Kidney (tissue), 14 donors: ENCODE results near the gene ANXA11. TPM values are rescaled to one million over a fixed set of nuclear protein-coding genes. Genes with fewer than 3 reads are reported as not detected.
A peak's percentile ranks its signal among the peaks of the same experiment; 100 is the strongest.

ENCODE experiments used
- DNase-seq, 5 donors: peaks; one replicate each; pipeline ENCODE4 v3.0.0-alpha.2; 2013 to 2020
- FAIRE-seq: peaks from 2 replicates; lab custom pipeline; 2012; peaks lifted over from hg19 to GRCh38; lab: Jason Lieb, UNC
- H3K27ac ChIP-seq, 2 donors: one replicate each; pipeline ENCODE4 v1.7.0; 2013; ENCODE audit warnings: low read depth in 2 of 2, low read length in 2 of 2, inconsistent platforms in 1 of 2
- H3K27me3 ChIP-seq: one replicate; pipeline ENCODE4 v1.7.1; 2013; ENCODE audit warnings: low read length, inconsistent platforms; ENCODE audit not compliant: control insufficient read depth, insufficient read depth
- H3K36me3 ChIP-seq, 3 donors: one replicate each; pipeline versions ENCODE4 v1.7.0 to v1.7.1; 2013; ENCODE audit warnings: low read length in 3 of 3, control low read depth in 1 of 3, inconsistent platforms in 1 of 3; ENCODE audit not compliant: insufficient read depth in 3 of 3, control insufficient read depth in 2 of 3
- H3K4me1 ChIP-seq, 3 donors: one replicate each; pipeline versions ENCODE4 v1.7.0 to v1.7.1; 2013; ENCODE audit warnings: low read length in 3 of 3, inconsistent platforms in 1 of 3, low read depth in 1 of 3; ENCODE audit not compliant: control insufficient read depth in 2 of 3, insufficient read depth in 2 of 3
- H3K4me3 ChIP-seq, 3 donors: one replicate each; pipeline versions ENCODE4 v1.7.0 to v1.8.1; 2013; ENCODE audit warnings: low read length in 3 of 3, control low read depth in 1 of 3, inconsistent platforms in 1 of 3
- H3K9ac ChIP-seq, 3 donors: one replicate each; pipeline versions ENCODE4 v1.7.0 to v1.7.1; 2013; ENCODE audit warnings: low read length in 3 of 3, control low read depth in 1 of 3, inconsistent platforms in 1 of 3
- H3K9me3 ChIP-seq, 3 donors: one replicate each; pipeline versions ENCODE4 v1.7.0 to v1.7.1; 2013; ENCODE audit warnings: low read length in 3 of 3, control low read depth in 1 of 3, inconsistent platforms in 1 of 3; ENCODE audit not compliant: control insufficient read depth in 2 of 3, insufficient read depth in 1 of 3
- CTCF ChIP-seq: IDR thresholded peaks from 3 replicates; pipeline ENCODE4 v1.5.1; 2012; ENCODE audit warnings: mild to moderate bottlenecking, moderate library complexity, borderline replicate concordance; ENCODE audit not compliant: insufficient read depth; ENCODE audit errors: extremely low read depth
- intact Hi-C: fragments of 100-400 bp; cut with DNase I; formaldehyde crosslinking; loops from one replicate; pipeline ENCODE4 v1.11.1; 2022
- polyA plus RNA-seq: library from polyadenylated mRNA; stranded (reverse); fragments of 350-450 nt; fragmentation: Illumina TruSeq; extraction: RNeasy Lipid Tissue Mini Kit (QIAGEN cat#74804); gene quantifications from one replicate; pipeline ENCODE4 v1.2.3, GENCODE V29; 2014; ENCODE audit warnings: low read depth, low replicate concordance; ENCODE audit not compliant: insufficient read depth
- total RNA-seq: library from RNA; stranded (reverse); fragmentation: NEBNext Ultra II Directional; extraction: Animal tissue kit (Norgen Biotek cat#: 25700); gene quantifications from one replicate; pipeline ENCODE4 v1.2.1, GENCODE V29; 2021
- donor health status: control.
- donor health status: control.
- donor health status: control.
- donor health status: control.
- donor health status: control.
- donor health status: DM: yes; HTN: yes; CAD: no.
- donor health status: Normal renal cell carcinoma (clear cell type).

Gene ANXA11
- total and polyA plus RNA-seq, 2 donors from 2014 or later: 435 to 543 TPM

GRCh38 chr10:80185578-80186299 is 19.6 kb downstream of the ANXA11 start:
- H3K9me3 ChIP-seq: no peaks in the 10 kb centered on the region
- FAIRE-seq: no peak
- no peak for TF ChIP-seq CTCF
- H3K27me3 ChIP-seq: no peaks in the 10 kb centered on the region
- no peak overlapping the region for H3K9ac ChIP-seq
- no peaks in the 10 kb centered on the region for H3K36me3 ChIP-seq
- intact Hi-C loops: no loop called here
- DNase-seq: no peak
- no peak overlapping the region for H3K4me3 ChIP-seq
- peak overlapping the region in 1 of 2 donors; percentile 26 for H3K27ac ChIP-seq
- H3K4me1 ChIP-seq: peaks cover 0 to 38% (median 27%) of the 10 kb centered on the region in 3 donors

- no peaks in the 10 kb centered on the region for H3K36me3 ChIP-seq
- H3K27ac ChIP-seq: no peak overlapping the region
- no peak overlapping the region for H3K9ac ChIP-seq
- H3K27me3 ChIP-seq: no peaks in the 10 kb centered on the region
- H3K4me3 ChIP-seq: no peak overlapping the region
- intact Hi-C loops: no loop called here
- no peak for TF ChIP-seq CTCF
- peaks cover 0 to 40% (median 19%) of the 10 kb centered on the region in 3 donors for H3K4me1 ChIP-seq
- DNase-seq: no peak
- no peaks in the 10 kb centered on the region for H3K9me3 ChIP-seq
- no peak for FAIRE-seq
Measured at GRCh38 chr10:80184291-80184690, 21.0 kb downstream of the ANXA11 start.

GRCh38 chr10:80183436-80183835 is 21.9 kb downstream of the ANXA11 start:
- Histone ChIP-seq H3K36me3 (no peaks in the 10 kb centered on the region), H3K4me3 (no peak overlapping the region), H3K4me1 (peaks cover 0 to 35% (median 19%) of the 10 kb centered on the region in 3 donors), H3K9ac (no peak overlapping the region), H3K27me3 (no peaks in the 10 kb centered on the region), H3K9me3 (no peaks in the 10 kb centered on the region), H3K27ac (no peak overlapping the region)
- no peak for TF ChIP-seq CTCF
- intact Hi-C loops: no loop called here
- DNase-seq: peak in 1 of 5 donors; percentile 31
- FAIRE-seq: no peak
